ENCODE measurements around the gene EIF2AK2.

DNA sequence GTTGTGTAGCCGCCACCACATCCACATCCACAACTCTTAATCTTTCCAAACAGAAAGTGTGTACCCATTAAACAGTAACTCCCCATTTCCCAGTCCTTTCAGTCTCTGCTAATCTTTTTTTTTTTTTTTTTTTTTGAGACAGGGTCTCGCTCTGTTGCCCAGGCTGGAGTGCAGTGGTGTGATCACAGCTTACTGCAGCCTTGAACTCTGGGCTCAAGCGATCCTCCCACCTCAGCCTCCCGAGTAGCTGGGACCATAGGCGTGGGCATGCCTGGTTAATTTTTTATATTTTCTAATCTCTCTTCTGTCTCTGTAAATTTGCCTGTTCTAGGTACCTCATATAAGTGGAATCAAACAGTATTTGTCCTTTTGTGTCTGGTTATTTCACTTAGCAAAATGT is 3.6 kb downstream of the EIF2AK2 start:
- TF ChIP-seq EP300 (IDR thresholded peaks at IDR 0.05; ENCODE audit: borderline replicate concordance) (no peak), FOXM1 (IDR thresholded peaks at IDR 0.05; ENCODE audit: borderline replicate concordance, low read depth) (no peak), CREB1 (IDR thresholded peaks at IDR 0.05; ENCODE audit: low read depth) (no peak), YY1 (IDR thresholded peaks at IDR 0.05; ENCODE audit: low read depth) (no peak), RAD21 (IDR thresholded peaks at IDR 0.05; ENCODE audit: low read depth) (no peak)
